K562 (cell line): ENCODE measurements around the gene CD109.

Experiments
- KDM1A ChIP-seq, 2 experiments: fragments of 450-650 bp; IDR thresholded peaks; 2 replicates each; pipeline ENCODE4 v1.6.1; 2016; ENCODE audit warnings: mild to moderate bottlenecking in 2 of 2
- MAX ChIP-seq: sonication (generic); formaldehyde crosslinking; IDR thresholded peaks from 2 replicates; pipeline ENCODE4 v1.9.0; 2022; ENCODE audit warnings: mild to moderate bottlenecking, missing genetic modification reagents
- MYBL2 ChIP-seq, 2 experiments: fragments of 450-650 bp in 1 of 2; sonication (generic) in 1 of 2; formaldehyde crosslinking in 1 of 2; IDR thresholded peaks; 2 replicates each; pipeline versions ENCODE4 v1.6.1 to v1.8.1; 2017 to 2022; ENCODE audit warnings: borderline replicate concordance in 1 of 2, inconsistent platforms in 1 of 2, low read depth in 1 of 2, mild to moderate bottlenecking in 1 of 2, missing genetic modification reagents in 1 of 2, moderate library complexity in 1 of 2
- NFRKB ChIP-seq: fragments of 450-650 bp; IDR thresholded peaks from 2 replicates; pipeline ENCODE4 v1.6.1; 2016; ENCODE audit warnings: low read depth
- RFX5 ChIP-seq: IDR thresholded peaks from 2 replicates; pipeline ENCODE4 v1.6.1; 2011; ENCODE audit warnings: low read depth, mild to moderate bottlenecking, improper control_type of control experiment, low read length
- ZNF3 ChIP-seq: fragments of 250-450 bp; sonication (Bioruptor Pico); IDR thresholded peaks from 2 replicates; pipeline ENCODE4 v1.5.0; 2021; ENCODE audit warnings: mild to moderate bottlenecking, moderate library complexity
- TF ChIP-seq, protein P1 (sequence below): fragments of 250-450 bp; sonication (Bioruptor Pico); IDR thresholded peaks from 2 replicates; pipeline ENCODE4 v1.8.0; 2021; ENCODE audit warnings: moderate library complexity, mild to moderate bottlenecking, inconsistent platforms
- TF ChIP-seq, protein P2 (sequence below), 3 experiments: IDR thresholded peaks in 2 of 3; conservative IDR thresholded peaks in 1 of 3; 2 replicates each; pipeline ENCODE4 v1.5.1; 2011 to 2012; ENCODE audit warnings: low read length in 3 of 3, mild to moderate bottlenecking in 3 of 3, control low read depth in 2 of 3, improper control_type of control experiment in 1 of 3, inconsistent platforms in 1 of 3, low read depth in 1 of 3, mixed read lengths in 1 of 3, moderate library complexity in 1 of 3; ENCODE audit not compliant: insufficient read depth in 2 of 3

DNA sequence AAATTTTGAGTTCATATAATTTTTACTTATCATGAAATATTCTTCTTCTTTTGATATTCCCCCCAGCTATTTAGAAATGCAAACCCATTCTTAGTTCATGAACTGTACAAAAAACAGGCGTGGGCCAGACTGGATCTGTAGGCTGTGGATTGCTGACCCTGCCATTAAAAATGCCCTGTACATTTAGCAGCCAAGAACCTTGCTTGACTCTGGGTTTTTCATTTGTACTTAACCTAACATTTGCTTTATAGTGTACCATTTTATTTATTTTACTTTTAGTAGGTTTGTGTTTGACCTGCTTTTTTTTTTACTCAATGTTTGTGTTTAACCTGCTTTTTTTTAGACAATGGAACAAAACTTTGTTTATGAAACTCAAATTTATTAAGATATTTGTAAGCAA is 14.9 kb downstream of the CD109 start:
- TF ChIP-seq, protein P1, sequence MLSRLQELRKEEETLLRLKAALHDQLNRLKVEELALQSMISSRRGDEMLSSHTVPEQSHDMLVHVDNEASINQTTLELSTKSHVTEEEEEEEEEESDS (CRISPR knock-in tag): no peak
- no peak for TF ChIP-seq RFX5
- TF ChIP-seq KDM1A (IDR thresholded peaks at IDR 0.05): no peak
- TF ChIP-seq MAX (CRISPR knock-in tag): no peak
- TF ChIP-seq MYBL2 (IDR thresholded peaks at IDR 0.05; ENCODE audit: low read depth): no peak
- no peak for TF ChIP-seq MYBL2 (CRISPR knock-in tag; IDR thresholded peaks at IDR 0.05; ENCODE audit: borderline replicate concordance)
- no peak for TF ChIP-seq NFRKB
- TF ChIP-seq, protein P2, sequence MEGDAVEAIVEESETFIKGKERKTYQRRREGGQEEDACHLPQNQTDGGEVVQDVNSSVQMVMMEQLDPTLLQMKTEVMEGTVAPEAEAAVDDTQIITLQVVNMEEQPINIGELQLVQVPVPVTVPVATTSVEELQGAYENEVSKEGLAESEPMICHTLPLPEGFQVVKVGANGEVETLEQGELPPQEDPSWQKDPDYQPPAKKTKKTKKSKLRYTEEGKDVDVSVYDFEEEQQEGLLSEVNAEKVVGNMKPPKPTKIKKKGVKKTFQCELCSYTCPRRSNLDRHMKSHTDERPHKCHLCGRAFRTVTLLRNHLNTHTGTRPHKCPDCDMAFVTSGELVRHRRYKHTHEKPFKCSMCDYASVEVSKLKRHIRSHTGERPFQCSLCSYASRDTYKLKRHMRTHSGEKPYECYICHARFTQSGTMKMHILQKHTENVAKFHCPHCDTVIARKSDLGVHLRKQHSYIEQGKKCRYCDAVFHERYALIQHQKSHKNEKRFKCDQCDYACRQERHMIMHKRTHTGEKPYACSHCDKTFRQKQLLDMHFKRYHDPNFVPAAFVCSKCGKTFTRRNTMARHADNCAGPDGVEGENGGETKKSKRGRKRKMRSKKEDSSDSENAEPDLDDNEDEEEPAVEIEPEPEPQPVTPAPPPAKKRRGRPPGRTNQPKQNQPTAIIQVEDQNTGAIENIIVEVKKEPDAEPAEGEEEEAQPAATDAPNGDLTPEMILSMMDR (IDR thresholded peaks at IDR 0.05 in 2 of 3, conservative IDR thresholded peaks at IDR 0.05 in 1 of 3; ENCODE audit: insufficient read depth in 2 of 3, low read depth in 1 of 3, low read length in 3 of 3): no peak
- TF ChIP-seq ZNF3 (CRISPR knock-in tag): no peak
